Measurements from ENCODE around the gene TLR4.

DNA sequence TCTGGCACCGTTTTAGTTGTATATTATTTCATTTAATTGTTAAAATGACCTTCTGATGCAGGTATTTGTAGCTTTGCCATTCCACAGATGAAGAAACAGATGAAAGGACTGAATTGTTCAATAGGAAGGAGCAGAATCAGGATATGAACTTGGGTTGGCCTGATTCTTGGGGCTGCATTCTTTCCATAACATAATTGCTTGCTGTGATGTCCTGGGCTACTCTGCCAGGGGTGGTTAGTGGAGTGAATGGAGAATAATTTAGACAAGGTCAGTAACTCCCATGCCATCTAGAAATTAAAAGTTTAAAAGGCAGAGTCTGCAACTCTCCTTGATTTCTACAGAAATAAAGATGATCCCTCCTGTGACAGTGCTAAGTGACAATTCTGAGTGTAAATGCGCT, 15.9 kb downstream of the TLR4 start:
- TF ChIP-seq, protein P1, sequence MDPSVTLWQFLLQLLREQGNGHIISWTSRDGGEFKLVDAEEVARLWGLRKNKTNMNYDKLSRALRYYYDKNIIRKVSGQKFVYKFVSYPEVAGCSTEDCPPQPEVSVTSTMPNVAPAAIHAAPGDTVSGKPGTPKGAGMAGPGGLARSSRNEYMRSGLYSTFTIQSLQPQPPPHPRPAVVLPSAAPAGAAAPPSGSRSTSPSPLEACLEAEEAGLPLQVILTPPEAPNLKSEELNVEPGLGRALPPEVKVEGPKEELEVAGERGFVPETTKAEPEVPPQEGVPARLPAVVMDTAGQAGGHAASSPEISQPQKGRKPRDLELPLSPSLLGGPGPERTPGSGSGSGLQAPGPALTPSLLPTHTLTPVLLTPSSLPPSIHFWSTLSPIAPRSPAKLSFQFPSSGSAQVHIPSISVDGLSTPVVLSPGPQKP (IDR thresholded peaks at IDR 0.05; ENCODE audit: borderline replicate concordance, low read depth, low read length): no peak
- TF ChIP-seq POLR2A (IDR thresholded peaks at IDR 0.05; ENCODE audit: low read depth, low read length) (no peak), BHLHE40 (IDR thresholded peaks at IDR 0.05; ENCODE audit: low read depth, low read length) (no peak), CEBPB (IDR thresholded peaks at IDR 0.05; ENCODE audit: low read depth, low read length) (no peak), RFX5 (IDR thresholded peaks at IDR 0.05; ENCODE audit: low read depth, low read length) (no peak), RAD21 (IDR thresholded peaks at IDR 0.05; ENCODE audit: low read length) (no peak), SMC3 (IDR thresholded peaks at IDR 0.05; ENCODE audit: low read depth, low read length) (no peak), MAFK (IDR thresholded peaks at IDR 0.05; ENCODE audit: low read depth, low read length) (no peak), MXI1 (IDR thresholded peaks at IDR 0.05; ENCODE audit: borderline replicate concordance, low read depth, low read length) (no peak)
- TF ChIP-seq, protein P2, sequence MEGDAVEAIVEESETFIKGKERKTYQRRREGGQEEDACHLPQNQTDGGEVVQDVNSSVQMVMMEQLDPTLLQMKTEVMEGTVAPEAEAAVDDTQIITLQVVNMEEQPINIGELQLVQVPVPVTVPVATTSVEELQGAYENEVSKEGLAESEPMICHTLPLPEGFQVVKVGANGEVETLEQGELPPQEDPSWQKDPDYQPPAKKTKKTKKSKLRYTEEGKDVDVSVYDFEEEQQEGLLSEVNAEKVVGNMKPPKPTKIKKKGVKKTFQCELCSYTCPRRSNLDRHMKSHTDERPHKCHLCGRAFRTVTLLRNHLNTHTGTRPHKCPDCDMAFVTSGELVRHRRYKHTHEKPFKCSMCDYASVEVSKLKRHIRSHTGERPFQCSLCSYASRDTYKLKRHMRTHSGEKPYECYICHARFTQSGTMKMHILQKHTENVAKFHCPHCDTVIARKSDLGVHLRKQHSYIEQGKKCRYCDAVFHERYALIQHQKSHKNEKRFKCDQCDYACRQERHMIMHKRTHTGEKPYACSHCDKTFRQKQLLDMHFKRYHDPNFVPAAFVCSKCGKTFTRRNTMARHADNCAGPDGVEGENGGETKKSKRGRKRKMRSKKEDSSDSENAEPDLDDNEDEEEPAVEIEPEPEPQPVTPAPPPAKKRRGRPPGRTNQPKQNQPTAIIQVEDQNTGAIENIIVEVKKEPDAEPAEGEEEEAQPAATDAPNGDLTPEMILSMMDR (conservative IDR thresholded peaks at IDR 0.05; ENCODE audit: low read depth, low read length): no peak
- TF ChIP-seq, protein P3, sequence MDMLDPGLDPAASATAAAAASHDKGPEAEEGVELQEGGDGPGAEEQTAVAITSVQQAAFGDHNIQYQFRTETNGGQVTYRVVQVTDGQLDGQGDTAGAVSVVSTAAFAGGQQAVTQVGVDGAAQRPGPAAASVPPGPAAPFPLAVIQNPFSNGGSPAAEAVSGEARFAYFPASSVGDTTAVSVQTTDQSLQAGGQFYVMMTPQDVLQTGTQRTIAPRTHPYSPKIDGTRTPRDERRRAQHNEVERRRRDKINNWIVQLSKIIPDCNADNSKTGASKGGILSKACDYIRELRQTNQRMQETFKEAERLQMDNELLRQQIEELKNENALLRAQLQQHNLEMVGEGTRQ (IDR thresholded peaks at IDR 0.05; ENCODE audit: low read depth, low read length): no peak
